T-helper 1 cell treated with Interleukin-12 subunit alpha and Interleukin-12 subunit beta and Interleukin-4 antibody, amounts not matched to agents 30 ng/mL and 1 ng/mL, for 36 hours (primary cell): Measurements from ENCODE around the gene LOXHD1. TPM values are rescaled to one million over a fixed set of nuclear protein-coding genes. Genes with fewer than 3 reads are reported as not detected.

ENCODE experiments used
- intact Hi-C: fragments of 100-400 bp; cut with micrococcal nuclease; formaldehyde crosslinking; loops from one replicate; pipeline ENCODE4 v1.15.1; 2024
- total RNA-seq: library from RNA; stranded (reverse); gene quantifications from 2 replicates; pipeline ENCODE4 v1.2.3, GENCODE V29; 2022

LOXHD1 gene
- total RNA-seq, 1 donor from 2014 or later = not detected

DNA sequence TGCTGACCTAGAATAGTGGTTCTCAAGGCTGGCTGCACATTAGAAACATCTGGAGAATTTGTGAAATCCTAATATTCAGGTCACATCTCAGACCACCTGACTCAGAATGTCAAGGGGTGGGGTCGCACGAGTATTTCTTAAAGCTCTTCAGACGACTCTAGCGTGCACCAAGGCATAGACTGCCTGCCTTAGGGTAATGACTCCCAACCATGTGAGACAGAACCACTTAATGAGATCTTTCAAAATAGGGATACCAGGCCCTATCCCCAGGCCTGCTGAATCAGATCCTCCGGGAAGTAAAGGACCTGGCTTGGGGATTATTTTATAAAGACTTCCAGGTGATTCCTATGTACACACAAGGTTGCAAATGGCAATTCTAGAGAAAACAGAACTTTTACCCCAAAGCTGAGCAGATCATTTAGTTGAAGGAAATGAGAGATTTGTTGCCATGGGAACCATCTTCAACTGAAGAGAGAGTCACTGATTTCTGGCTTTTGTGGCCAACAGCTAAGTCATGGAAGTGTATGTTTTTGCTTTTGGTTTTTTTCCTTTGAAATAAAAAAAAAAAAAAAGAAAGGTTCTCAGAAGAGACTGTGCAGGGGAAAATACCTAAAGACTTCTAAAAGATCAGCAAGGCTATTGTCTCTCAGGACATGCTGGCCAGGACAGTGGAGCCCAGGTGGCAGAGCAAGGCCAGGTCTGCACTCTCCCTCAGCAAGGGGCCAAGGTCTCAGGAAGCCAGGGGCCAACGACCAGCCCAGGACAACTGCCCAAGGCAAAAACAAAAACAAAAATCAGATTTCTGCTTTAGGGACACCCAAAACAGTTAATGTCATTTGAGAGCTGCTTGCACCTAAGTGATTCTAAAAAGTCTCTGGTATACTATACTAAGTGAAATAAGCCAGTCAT lies 15.3 kb upstream of the LOXHD1 start:
- intact Hi-C loops = no loop called here

GRCh38 chr18:46668694-46669093 lies 11.7 kb upstream of the LOXHD1 start:
- intact Hi-C loops = no loop called here

- intact Hi-C loops = no loop called here
Measured at GRCh38 chr18:46668135-46668534, 11.1 kb upstream of the LOXHD1 start.

- intact Hi-C loops = no loop called here
Measured at GRCh38 chr18:46663539-46663938, 6.5 kb upstream of the LOXHD1 start.

DNA sequence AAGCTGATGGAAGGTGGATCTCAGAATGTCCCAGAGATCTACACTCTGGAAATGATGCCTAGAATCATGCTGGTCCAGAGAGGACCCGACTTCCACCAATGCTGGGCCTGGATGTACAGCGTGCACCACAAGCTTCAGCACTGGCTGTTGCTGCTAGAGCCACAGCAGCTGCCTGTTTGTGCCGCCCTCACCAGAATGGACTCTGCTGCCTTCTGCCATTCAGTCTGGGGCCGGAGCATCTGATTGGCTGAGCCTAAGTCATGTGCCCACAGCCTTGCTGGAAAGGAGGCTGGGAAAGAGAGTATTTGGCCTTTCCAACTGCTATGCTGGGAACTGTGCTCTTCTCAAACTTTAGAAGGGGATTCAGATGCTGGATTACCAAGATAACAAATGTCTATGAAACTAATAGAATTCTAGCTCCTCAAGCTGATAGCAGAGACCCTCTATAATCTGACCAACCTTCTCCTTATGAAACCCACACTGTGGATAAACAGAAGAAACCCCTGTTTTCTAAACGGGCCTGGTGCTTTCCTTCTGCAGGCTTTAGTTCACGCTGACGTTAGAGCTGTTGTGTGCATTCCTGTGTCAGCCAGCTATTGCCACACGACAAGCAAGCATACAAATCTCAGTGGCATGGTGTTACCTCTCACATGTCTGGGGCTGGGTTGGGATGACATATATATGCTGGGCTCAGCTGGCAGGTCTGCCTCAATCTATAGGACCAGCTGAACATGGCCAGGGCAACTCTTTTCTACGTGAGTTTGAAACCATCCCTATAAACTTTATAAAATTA lies 4.1 kb upstream of the LOXHD1 start:
- intact Hi-C loops = no loop called here

DNA sequence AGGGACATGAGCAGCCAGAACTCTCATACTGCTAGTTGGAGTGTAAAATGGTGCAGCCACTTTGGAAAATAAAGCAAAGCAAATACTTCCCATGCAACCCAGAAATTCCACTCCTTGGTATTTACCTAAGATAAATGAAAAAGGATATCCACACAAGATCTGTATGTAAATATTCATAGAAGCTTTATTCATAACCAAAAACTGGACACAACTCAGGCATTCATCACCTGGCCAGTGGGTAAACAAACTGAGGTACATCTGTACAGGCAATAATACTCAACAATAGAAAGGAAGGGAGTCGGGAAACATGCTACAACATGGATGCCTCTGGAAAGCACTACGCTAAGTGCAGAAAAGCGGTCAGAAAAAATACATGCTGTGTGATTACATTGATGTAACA lies 2.5 kb upstream of the LOXHD1 start:
- intact Hi-C loops = loop anchor here (2.0 kb wide), 3 partner anchors 179 to 563 kb away; partner anchors contain the start of gene HAUS1

DNA sequence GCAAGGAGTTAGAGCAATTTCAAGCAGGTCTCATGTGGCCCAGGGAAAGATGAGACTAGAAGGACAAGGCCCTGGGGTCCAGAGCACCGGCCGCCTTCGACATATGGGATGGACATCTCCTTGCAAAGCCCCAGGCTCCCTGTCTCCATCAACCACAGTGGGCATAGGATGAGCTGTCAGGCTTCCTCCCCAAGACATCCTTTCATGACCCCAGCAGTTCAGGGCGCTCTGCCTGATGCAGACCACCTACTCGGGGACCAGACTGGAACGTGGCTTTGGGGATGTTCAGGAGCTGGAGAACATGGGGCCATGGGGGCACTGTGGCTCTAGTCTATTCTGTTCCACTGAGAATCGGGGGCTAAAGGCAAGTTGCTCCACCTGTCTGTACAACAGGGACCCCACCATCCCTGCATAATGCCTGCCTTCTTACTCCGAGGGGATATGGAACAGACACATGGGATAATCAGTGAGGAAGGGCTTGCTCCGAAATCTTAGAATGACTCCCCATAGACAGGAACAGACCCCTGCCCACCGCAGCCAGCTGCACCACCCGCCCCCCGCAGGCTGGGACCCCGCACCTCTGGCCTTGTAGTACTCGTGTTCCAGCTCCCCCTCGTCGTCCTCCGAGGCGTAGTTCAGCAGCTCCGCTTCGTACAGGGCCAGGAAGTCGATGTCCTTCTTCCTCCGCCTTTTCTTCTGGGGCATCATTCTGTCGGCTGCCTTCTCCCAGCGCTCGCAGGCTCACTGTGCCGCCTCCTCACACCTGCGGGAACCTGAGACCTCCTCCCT lies 500 bp downstream of the LOXHD1 start:
- intact Hi-C loops = no loop called here

DNA sequence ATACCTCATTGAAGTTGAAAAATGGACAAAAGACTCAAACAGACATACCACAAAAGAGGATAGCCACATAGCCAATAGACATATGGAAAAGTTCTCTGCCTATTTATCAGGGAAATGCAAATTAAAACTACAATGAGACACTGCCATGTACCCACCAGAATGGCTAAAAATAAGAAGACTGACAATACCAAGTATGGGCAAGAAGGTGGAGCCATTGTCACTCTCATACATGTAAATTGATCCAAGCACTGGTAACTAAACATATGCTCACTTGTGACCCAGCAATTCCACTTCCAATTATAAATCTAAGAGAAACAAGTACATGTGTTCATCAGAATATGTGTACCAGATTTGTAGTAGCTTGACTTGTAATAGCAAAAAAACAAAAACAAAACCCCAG lies 4.6 kb downstream of the LOXHD1 start:
- intact Hi-C loops = no loop called here

DNA sequence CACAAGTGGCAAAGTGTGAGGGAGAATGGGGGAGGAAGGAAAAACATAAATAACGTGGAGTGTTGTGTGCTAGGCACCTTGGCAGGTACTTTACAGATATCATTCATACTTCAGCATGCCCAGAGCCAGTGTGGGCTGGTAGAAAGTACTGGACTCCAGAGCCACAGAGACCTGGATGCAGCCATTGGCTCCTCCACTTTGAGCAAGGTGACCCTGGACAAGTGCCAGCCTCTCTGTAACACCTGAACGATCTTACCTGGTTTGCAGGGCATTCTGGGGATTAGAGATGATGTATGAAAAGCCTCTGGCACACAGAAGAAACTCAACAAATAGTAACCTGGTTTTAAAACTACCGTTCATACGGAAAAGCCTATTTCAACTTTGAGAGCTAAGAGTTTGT lies 6.3 kb downstream of the LOXHD1 start:
- intact Hi-C loops = no loop called here

DNA sequence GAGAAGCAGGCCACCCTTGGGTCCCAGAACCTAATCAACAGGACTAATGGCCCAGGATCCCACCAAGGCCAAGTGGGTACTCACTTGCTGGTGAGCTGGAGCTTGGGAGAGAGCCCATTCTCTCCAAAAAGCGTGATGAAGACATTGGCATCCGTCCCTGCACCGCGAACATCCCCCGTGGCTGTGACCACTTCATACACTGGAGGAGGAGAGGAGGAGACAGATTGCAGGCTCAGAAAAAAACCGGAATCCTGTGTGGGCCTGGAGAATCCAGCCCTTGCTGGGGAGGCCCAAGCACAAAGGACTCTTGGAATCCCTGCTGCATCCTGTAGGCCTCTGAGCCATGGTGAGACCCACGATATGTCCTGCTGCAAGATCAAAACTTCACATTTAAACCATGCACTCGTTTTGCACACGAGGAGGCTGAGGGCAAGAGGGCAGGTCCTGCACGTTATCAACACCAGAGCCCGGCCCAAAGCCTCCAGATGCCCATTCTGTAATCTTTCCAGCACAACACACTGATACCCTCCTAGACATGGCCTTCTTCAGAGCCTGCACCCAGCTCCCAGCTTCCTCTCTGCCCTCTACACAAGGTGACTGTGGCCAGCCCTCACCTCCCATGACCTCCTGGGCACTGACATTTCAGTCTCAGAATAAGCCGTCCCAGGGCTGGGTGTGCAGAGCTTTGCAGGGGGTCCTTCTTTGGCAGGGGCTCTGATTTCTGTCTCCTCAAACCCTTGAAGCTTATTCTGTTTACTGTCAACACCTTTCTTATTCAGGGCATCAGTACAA lies 7.8 kb downstream of the LOXHD1 start:
- intact Hi-C loops = no loop called here

- intact Hi-C loops = no loop called here
Measured at GRCh38 chr18:46646468-46646867, 10.6 kb downstream of the LOXHD1 start.

DNA sequence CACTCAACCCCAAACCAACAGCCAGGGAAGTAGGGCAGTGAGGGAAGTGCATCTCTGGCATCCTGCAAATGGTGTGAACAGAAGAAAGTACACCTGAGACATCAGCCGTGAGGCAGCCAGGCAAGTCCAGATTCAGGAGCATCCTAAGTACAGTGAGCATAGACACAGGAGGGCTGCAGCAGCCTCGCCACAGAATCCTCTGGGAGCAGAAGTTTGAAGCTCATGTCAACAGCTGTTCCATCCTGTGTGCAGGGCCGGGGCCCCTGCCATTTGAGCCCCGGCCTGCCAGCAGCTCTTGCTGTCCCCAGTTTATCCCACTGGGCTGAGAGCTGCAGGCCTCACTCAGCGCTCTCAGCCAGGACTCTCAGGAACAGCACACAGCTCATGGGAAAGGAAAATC lies 14.5 kb downstream of the LOXHD1 start:
- intact Hi-C loops = no loop called here

GRCh38 chr18:46641917-46642316 lies 15.1 kb downstream of the LOXHD1 start:
- intact Hi-C loops = no loop called here

DNA sequence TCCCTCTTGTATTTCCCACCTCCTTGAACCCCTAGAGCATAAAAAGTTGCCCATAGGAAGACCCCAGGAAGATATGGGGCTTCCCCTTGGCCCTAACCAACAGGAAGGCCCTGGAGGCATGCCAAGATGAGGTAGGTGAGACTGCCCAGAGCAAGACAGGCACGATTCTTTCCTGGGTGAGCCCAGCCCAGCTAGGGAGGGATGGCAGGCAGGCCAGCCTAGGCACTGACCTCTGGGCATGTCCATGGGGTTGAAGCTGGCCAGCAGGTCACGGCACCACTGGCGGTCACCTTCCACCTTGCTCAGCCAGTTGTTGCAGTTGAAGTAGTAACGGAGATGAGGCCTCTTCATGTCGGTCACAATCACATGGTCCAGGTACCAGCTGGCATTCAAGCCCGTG lies 17.6 kb downstream of the LOXHD1 start:
- intact Hi-C loops = no loop called here

- intact Hi-C loops = no loop called here
Measured at GRCh38 chr18:46636040-46636630, 20.9 kb downstream of the LOXHD1 start.

DNA sequence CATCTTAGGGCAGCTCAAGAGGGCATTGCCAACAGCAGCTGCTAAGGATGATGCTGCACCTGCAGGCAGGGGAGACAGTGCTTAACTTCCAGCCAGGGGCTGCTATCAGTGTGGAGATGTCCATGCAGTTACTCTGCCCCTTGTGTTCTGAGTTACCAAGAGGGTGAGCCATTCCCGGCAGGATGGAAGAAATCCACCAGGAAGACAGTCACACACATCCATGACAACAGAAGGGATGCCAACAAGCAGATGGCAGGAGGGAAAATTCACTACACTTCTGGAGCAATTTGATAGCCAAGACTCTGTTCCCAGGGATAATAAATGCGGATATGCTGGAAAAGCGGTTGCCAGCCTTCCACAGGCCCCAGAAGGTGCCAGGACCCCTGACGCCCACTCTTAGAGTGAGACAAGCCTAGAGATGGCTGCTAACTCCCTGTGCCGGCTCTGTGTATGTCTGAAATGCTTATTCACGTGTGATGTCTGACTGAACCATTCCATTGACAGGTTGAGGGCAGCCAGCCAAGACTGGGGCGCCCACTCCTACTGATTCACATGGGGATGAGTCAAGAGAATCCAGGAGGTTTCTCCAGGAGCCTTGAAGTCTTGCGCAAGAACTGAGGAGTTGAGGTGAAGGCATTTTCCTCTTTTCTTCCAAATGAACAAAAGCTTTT lies 24.5 kb downstream of the LOXHD1 start:
- intact Hi-C loops = no loop called here

- intact Hi-C loops = no loop called here
Measured at GRCh38 chr18:46630991-46631390, 26.0 kb downstream of the LOXHD1 start.

DNA sequence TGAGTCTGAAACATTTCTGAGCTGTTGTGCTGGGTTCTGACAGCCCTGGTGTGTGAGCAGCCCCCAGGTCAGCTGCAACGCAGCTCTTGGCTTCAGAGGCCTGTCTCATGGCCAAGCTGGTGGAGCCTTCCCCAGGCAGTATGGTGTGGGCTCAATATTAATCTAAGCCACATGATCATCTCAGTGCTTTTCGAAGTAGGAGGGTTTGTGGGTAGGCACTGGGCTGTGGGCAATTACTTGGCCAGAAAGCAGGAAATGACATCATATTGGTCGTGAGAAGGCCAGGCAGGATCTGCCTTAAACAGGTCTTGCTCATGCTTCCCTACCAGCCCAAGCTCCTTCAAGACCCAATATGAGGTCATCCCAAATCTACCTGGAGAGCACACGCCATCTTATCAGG lies 26.9 kb downstream of the LOXHD1 start:
- intact Hi-C loops = no loop called here

DNA sequence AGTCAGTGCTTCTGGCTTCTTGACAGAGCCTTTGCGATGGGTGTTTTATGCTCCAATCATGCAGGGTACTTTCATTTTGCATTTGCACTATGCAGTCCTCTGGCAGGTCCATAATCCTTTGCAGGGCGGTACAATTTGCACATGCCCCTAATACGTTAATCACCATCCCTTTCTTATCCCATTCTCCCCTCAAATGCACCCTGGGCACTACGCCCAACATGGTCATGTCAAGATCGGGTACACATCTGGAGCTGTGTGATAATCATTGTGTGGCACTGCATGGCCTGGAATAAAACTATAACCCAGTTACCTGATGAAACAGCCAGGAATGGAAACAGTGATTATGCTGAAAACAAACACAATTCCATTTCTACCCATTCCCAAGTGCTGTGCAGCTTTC lies 27.7 kb downstream of the LOXHD1 start:
- intact Hi-C loops = no loop called here

DNA sequence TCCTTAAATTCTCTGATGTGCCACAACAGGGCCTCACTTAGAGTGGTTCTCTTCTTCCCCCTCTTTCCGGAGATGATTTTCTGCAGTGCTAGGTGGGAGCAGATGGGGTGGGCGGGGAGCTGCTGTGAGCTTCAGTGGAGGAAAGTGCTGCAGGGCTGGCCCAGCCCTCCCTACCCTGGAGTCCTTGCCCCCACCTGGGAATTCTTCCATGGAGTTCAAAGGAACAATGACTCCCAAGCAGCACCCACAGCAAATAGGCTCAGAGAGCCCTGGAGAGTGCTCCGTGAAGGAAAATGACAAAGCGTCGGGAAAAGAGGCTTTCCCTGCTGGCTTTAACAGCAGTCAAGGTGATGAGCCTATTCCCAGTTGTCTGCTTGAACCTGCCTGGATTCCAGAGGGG lies 28.8 kb downstream of the LOXHD1 start:
- intact Hi-C loops = no loop called here
